ENCODE results near the gene CAV1.
"Not testable (repeated sequence)": the region's sequence is repeated elsewhere in the genome, so short reads cannot be mapped to it uniquely, and the experiment has no call there.

The CAV1 gene

DNA sequence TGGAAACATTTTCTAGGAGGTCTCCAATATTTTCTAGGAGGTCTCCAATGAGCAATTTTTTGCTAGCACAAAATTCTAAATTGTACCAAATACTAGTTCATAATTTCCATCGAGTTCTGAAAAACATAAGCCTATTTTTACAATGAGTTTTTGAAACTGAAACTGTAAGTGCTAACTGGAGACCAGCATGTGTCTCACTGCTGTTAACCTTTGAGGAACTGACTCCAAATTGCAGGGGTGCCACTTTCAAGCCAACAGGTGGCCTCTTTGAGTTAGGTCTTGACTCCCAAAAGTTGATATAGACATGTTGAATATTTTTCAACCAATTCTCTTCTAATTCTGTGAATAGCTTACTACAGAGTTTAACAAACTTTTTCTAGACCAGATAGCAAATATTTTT, 58.8 kb downstream of the CAV1 start:
- DNase-seq = peak in 1 of 5 experiments; percentile 54

GRCh38 chr7:116584721-116585120, 59.9 kb downstream of the CAV1 start:
- no peak for DNase-seq

- DNase-seq = no peak
Observed at GRCh38 chr7:116585392-116585791, 60.6 kb downstream of the CAV1 start.

DNA sequence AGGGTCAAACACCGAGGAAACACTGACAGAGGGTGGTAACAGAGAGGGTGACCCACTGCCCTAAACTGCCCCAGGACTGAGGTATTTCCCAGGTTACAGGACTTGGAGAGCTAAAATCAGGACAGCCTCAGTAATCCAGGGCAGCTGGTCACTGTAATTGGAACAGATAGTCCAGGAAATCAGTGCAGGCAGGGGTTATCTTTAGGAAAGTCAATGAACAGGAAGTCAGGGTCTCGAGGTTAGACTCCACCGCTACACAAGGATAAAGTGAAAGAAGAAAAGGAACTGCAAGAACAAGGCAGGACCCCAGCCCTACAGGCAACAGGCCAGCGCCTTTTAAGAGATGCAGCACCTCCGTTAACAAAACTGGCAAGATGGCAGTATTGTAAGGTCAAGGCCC, 61.1 kb downstream of the CAV1 start:
- DNase-seq = no peak

DNA sequence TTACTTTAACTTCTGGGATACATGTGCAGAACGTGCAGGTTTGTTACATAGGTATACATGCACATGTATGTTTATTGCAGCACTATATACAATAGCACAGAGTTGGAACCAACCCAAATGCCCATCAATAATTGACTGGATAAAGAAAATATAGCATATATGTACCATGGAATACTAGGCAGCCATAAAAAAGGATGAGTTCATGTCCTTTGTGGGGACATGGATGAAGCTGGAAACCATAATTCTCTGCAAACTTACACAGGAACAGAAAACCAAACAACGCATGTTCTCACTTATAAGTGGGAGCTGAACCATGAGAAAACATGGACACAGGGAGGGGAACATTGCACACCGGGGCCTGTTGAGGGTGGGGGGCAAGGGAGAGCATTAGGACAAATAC, 62.4 kb downstream of the CAV1 start:
- not testable (repeated sequence) for DNase-seq

DNA sequence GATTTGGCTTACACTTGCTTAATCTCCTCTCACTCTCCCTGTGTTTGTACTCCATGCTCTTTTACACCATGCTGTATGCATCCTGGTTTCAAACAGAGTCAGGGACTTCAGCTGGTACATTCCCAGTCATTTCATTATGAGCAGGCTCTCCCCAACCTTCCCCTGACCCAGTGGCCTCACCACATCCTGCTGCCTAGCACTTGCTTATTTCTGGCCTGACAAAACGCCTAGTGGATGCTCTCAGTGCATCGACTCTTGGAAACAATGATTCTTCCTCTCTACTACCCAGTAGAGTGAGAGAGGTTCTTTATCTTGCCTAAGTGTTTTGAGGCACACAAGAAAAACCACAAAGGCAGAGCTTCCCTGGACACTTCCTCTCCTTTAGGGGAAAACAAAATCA, 63.4 kb downstream of the CAV1 start:
- DNase-seq = peak in 1 of 5 experiments; percentile 70

GRCh38 chr7:116588641-116589594, 64.1 kb downstream of the CAV1 start:
- DNase-seq = peak in 1 of 5 experiments; percentile 56

DNA sequence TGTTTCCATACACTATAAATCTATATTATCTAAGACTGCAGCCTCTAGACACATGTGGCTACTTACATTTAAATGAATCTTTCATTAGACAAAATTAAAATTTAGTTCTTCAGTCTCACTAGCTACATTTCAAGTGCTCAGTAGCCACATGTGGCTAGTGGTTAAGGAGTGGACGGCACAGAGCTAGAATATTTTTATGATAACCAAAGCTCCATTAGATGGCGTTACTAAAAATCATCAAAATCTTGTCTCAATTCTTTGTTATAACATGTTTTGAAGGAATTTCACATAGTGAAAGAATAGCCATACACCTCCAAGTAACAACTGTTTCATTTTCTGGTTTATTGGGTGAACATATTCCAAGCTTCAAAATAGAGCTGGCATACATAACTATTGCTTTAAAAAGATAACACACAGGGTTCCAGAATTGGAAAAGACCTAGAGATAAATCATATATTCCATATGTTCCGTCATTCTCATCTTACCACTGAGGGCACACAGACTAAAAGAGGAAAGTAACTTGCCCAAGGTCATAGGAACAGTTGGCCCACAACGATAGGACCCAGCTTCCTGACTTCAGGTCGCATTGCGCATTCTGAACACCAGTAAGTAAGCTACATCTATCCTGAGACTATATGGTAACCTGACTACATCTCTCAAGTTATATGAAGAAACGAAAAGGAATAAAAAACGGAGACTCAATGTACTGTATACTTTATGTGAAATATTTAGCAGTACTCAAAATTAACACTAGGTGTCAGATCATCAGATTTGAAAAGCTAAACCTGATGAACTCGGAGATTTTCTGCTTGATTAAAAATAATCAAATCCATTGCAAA, 66.6 kb downstream of the CAV1 start:
- no peak for DNase-seq

DNA sequence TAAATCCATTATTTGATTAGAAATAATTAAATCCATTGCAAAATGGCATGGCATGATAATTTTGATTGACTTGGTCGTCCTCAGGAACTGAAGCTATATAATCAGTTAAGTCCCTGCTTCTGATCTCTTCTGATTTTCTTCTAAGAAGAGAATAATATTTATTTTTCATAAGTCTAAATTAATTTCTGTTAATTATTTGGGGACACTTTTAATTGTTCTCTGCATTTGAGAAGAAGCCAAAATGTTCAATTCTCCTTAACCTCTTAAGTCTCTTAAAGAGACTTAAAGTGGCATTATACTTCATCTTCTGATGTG, 67.2 kb downstream of the CAV1 start:
- DNase-seq = no peak

GRCh38 chr7:116592445-116592844, 67.6 kb downstream of the CAV1 start:
- DNase-seq = no peak

- no peak for DNase-seq
Observed at GRCh38 chr7:116593359-116594075, 68.7 kb downstream of the CAV1 start.

DNA sequence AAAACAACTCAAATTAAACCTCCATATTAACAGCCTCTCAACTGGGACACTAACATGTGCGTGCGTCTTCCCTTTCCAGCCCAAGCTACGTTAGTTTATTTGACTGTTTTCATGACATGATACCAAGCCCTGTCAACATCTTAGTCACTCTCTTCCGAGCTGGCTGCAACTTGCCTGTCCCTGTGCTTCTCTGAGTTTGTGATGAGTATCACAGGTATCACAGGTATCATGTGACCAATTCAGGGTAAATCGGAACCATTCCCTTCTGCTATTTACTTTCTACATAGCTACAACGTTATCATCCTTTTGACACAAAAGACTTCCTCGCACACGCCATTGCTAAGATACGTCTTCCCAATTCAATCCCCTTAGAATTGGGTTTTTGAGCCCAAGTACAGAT, 70.2 kb downstream of the CAV1 start:
- no peak for DNase-seq

DNA sequence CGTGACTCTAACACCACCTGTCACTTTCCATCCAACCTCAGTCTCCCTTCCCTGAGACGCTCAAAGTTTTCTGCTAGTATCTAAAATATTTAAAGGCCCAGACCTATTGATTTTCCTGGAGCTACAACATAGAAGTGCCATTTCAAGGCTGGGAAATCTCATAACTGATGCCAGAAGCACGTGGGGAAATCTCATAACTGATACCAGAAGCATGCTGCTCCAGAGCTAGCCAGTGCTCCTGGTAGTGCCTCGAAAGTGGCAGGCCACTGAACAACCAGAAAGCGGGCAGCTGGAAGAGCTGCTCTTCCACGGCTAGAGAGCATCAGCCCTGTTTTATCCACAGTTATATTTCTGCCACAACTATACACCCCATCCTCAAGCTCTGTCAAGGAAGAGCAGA, 72.5 kb downstream of the CAV1 start:
- no peak for DNase-seq

DNA sequence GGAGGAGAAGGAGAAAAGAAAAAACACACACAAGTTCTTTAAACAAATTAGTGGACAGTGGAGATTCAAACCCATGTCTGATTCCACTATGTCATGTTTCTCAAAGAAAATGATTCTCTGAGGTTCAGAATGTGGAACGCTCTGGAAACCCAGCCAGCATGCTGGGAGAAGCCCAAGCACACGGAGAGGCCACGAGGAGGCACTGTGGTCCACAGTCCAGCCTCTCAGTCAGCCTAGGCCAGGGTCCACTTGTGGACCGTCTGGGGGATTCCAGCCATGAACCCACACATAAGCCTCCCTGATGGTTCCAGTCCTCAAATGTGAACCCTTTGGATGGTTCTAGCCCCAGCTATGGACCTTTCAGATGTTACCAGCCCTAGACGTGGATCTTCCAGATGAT, 73.4 kb downstream of the CAV1 start:
- no peak for DNase-seq

- DNase-seq = no peak
Observed at GRCh38 chr7:116598861-116599260, 74.0 kb downstream of the CAV1 start.

DNA sequence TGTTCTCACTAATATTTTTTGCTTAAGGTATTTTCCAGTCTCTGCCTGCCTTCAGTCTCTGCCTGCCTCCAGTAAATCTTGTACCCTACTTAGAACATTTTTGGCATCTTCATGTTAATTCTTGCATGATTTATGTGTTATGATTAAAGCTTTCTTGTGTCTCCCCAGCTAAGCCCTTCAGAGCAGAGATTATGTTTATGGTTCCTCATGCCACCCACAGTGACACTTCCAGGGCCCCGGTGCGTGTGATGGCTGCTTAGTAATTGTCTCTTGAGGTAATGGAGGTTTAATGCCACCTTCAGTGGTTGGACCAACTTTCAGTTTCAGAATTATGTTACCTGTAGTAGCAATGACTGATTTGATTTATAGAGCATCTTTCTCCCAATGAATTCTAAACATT, 76.6 kb downstream of the CAV1 start:
- peak in 1 of 5 experiments; percentile 90 for DNase-seq

DNA sequence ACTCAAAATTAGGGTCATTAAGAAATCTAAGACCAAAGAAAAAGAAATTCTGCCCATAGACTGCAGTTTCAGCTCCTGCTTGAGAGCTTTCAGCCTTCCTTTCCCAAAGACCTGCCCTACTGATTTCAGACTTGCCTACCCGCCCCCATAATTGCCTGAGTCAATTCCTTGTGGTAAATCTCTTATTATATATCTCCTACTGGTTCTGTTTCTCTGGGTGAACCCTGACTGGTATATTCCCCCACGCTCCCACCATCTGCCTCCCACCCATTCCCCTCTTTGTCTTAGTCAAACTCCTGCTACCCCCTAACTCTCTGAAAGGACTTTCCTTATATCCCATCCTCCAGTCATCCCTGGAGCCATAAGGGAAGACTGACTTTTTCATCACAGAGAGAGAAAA, 82.5 kb downstream of the CAV1 start:
- no peak for DNase-seq

- no peak for DNase-seq
Observed at GRCh38 chr7:116610210-116610609, 85.4 kb downstream of the CAV1 start.

DNA sequence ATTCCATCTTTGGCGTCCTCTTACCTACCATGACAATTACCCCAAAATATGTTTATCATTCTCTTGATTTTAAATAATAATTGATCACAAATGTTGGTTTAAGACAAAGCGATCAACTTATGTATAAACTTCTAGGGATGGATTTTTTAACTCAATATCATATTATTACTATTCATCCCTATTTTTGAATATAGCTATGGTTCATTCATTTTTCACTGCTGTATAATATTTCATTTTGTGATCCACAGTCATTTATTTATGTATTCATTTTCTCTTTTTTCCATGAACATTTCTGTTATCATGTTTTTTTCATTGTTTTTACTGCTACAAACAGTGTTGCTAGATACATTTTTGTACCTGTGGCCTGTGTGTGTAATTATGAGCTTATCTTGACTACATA, 85.9 kb downstream of the CAV1 start:
- no peak for DNase-seq

Measured in T-helper 2 cell (primary cell).